Fibroblast of peridontal ligament (primary cell): ENCODE measurements around the gene ST6GALNAC1.
"Not testable (repeated sequence)": the region's sequence is repeated elsewhere in the genome, so short reads cannot be mapped to it uniquely, and the experiment has no call there.

Source experiments
- DNase-seq: peaks from one replicate; pipeline ENCODE4 v3.0.0-alpha.2; 2010; ENCODE audit errors: extremely low read depth

ST6GALNAC1 gene

DNA sequence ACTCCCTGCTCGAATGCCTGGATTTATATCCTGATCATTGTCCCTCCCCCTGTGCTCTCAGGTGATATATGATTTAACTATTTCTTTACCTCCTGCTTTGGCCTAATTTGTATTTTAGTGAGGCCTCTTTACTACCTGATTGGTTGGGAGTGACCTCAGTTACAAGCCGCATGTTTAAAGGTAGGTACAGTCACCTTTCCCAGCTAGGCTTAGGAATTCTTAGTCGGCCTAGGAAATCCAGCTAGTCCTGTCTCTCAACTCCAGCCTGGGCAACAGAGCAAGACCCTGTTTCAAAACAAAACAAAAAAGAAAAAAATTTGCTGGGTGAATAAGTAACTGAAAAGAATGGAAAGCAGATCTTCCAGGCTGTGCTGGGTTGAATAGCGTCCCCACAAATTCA, 31.1 kb downstream of the ST6GALNAC1 start:
- no peak for DNase-seq

- no peak for DNase-seq
These were observed 31.8 kb downstream of the ST6GALNAC1 start for GRCh38 chr17:76611758-76612157.

DNA sequence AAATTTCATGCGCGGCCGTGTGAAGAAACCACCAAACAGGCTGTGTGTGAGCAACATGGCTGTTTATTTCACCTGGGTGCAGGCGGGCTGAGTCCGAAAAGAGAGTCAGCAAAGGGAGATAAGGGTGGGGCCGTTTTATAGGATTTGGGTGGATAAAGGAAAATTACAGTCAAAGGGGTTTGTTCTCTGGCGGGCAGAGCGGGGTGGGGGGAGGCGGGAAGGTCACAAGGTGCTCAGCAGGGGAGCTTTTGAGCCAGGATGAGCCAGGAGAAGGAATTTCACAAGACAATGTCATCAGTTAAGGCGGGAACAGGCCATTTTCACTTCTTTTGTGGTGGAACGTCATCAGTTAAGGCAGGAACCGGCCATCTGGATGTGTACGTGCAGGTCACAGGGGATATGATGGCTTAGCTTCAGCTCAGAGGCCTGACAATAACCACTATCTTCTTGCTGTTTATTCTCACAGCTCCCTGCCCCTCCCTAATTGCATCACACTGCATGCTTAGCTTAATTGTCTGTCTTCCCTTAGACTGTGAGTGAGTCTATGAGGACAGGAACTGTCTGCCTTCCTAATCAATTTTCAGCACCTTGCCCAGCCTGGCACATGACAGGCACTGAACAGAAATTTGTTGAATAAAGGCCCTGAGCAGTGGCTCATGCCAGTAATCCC, 32.3 kb downstream of the ST6GALNAC1 start:
- not testable (repeated sequence) for DNase-seq

DNA sequence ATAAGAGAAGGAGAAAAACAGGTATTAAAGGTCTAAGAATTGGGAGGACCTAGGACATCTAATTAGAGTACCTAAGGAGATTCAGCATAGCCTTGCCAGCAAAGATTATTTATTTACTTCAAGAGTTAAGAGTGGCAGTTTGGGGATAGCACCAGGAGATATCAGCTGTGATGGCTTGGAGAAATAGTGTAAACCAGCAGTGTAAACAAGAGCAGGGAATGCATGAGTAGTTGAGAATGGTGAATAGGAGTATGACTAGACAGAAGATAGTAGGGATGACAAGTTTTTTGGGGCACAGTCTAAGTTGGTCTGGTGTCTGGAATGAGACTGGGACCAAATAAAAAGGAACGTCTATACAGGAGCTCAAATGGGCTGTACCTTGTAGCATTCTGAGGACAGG, 36.9 kb downstream of the ST6GALNAC1 start:
- not testable (repeated sequence) for DNase-seq

GRCh38 chr17:76601065-76601464, 42.5 kb downstream of the ST6GALNAC1 start:
- DNase-seq = no peak

DNA sequence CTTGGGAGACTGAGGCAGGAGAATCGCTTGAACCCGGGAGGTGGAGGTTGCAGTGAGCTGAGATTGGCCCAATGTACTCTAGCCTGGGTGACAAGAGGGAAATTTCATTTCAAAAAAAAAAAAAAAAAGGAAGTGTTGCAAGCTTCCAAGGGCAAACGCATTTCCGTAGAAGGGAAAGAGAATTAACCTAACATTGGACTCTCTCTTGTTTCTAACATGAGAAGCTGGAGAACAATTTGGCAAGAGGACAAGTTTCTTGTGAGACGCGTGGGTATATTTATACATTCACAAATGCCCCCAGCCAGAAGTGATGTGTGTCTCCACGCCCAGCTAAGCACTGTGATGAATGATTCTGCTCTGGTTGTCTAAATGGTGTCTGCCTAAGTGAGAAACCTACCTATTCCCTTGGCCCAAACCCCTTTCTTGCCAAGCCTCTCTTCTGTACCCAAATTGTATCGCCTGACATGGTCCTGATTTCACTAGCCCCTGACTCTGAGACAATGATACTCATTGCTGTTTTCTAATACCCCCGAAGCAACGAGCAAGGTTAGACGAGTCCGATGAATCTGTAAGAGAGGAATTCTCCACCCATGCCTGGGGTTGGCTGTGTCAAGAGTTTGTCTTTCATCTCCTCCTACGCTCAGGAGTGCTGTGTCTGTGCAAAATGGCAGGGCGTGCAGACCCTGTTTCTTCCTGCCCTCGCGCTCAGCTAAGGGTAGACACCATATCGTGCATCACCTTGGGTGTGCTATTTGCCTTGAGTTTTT, 43.7 kb downstream of the ST6GALNAC1 start:
- no peak for DNase-seq

GRCh38 chr17:76598004-76598439, 45.5 kb downstream of the ST6GALNAC1 start:
- no peak for DNase-seq

GRCh38 chr17:76597156-76598003, 46.2 kb downstream of the ST6GALNAC1 start:
- DNase-seq = no peak

DNA sequence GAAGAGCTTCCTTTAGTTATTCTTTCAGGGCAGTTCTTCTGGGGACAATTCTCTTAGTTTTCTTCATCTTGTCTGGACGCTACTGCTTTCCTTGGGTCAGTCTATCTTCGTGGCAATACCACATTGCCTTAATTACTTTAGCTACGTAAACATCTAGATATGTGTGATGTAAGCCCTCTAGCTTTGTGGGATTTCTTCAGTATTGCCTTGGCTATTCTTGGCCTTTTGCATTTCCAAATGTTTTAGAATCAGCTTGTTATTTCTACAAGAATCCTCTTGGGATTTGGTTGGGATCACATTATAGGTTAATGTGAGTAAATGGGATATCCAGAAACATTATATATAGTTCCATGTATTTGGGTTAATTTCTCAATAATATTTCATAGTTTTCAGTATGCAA, 48.9 kb downstream of the ST6GALNAC1 start:
- DNase-seq = peak; percentile 93

DNA sequence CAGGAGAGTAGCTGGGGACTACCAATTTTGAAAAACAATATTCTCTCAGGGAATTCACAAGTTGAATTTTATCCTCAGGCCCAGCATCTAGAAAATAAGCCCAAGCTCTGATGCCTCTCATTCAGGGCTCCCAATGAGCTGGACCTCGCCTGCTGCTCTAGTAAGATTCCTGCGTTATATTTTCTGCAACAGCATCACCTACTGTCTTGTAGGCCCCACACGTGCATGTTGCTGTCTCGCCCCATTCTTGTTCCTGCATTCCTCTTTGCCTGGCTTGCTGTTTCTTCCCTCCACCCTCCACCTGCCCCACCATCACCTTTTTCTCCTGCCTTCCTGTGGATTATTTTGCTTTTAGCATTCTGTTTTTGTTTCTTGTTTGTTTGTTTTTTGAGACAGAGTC, 49.6 kb downstream of the ST6GALNAC1 start:
- DNase-seq = no peak

DNA sequence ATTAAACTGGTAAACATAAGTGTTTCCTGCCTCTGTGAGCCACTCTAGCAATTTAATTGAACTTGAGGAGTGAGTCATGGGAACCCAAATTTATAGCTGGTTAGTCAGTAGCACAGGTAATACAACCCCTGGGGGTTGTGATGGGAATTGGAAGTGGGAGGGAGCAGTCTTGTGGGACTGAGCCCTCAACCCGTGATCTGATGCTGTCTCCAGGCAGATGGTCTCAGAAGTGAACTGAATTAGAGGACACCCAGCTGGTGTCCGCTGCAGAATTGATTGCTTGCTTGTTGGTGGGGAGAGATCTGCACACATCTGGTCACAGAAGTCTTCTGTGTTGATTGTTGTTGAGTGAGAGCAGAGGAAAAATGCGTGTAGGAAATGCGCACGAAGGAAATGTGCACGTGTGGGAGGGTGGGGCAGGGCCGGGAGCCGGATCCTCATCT, 50.2 kb downstream of the ST6GALNAC1 start:
- DNase-seq = no peak

DNA sequence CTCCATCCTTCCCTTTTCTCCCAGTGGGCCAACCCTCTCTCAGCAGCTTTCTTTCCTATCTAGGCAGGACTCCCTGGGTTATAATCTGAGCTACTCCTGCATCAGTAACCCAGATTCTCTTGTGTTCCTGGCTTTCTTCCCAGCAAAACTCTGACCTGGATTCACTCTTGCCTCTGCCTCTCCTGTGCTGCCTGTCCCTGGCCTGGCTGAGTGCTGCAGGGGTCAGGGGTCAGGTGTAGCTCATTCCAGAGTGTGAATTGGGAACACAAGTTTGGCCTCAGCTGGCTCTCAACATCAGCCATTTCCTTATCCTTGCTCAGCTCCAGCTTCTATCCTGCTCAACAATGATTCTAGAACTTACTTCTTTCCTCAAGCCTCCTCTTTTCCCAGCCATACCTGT, 55.4 kb downstream of the ST6GALNAC1 start:
- no peak for DNase-seq

DNA sequence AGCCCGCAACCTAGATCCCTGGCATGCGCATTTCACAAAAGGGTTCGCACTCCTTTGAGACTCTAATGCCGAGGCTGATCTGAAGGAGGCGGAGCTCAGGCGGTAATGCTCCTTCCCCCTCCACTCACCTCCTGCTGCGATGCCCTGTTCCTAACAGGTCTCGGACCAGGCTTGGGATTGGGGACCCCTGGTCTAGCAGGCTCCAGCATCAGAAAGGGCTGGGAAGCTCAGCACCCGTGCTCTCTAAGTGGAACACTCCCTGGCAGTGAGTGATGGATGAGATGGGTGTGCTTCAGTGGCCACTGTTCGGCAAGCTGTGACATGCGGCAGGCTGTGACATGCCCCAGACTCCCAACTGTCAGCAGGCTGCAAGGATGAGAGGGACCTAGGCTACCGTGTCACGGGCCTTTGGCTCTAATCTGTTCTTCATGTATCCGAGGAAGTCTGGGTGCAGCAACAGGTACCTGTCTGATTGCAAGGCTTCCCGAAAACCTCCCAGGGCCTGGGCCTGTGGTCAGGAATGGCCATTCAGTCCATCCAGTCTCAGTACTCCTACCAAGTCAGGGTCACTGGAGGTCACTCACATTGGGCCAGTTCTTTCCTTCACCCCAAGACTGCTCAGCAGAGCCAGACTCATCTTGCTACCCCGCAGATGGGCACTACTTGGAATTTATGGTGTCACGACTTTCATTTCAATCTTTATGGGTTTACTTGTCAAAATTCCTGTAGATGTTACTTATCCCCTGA, 56.6 kb downstream of the ST6GALNAC1 start:
- DNase-seq = no peak

DNA sequence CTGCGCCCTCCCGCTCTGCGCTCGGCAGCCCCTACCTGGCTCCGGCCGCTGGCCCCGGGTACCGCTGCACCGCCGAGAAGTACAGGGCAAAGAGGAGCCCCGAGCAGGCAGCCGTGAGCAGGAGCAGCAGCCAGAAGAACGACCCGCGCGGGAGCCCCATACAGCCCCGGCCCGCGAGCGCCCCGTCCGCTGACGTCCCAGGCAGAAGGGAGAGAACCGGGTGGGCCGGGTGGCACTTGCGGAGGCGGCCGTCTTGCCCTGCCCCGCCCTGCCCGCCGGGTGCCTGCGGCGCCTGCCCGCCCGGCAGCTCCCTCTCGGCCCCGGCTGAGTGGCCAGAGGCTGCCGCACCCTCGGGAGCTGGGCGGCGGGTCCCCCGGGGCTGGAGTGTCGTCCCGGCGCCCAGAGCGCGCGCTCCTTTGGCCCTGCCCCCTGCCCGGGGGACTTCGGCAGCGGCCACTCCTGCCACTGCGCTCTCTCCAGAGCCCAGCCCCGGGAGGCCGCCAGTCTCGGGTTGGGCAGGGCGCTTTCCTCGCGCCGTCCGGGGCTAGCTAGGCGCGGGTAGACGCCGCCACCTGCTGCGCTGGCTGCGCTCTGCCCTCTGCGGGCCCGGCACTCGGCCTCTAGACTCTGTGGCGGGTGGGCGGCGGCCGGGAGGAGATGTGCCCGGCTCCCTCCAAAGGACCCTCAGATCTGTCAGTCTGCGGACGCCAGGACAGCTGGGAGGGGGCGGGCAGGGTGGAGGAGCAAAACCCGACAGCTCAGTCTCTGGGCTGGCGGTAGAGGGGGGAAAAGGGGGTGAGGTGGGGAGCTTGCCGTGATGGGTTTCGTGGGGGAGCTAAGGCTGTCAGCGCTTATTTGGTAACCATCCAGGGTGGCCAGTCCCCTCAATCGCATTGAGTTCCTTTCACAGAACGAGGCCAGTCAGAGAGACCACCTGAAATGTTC, 57.6 kb downstream of the ST6GALNAC1 start, which contains the start of gene ST6GALNAC2:
Gene ST6GALNAC2 (minus strand): TSS at position 212 of the 945 bp plus-strand sequence. CDS start 52 bp downstream, at position 160.
- no peak for DNase-seq

DNA sequence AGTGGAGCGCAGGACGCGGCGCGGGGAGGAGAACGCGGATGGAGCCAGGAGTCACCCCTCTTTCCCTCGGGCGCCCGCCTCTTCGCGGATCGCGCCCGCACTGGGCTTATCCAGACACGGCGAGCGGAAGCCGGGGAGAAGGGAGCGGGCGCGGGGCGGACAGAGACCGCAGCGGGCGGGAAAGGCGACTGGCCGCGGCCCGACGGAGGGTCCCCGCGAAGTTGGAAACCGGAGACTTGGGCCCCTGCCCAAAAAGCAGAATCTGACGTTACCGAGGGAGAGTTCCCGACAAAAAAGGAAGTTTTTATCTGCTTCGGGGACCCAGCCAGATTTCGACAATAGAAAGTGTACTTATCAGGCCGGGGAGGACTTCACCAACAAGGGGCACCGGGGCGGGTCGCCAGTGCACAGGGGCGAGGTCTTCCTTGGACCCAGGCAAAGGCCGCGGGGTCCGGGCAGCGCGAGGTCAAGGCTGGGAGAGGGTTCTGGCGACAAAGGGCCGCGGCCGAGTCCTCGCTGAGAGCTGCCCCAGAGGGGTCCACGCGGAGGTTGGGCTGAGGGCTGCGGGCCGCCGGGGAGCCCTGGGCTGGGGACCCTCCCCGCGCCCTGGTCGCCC, 58.4 kb downstream of the ST6GALNAC1 start:
- no peak for DNase-seq

- DNase-seq = no peak
These were observed 59.0 kb downstream of the ST6GALNAC1 start for GRCh38 chr17:76584427-76585032.

DNA sequence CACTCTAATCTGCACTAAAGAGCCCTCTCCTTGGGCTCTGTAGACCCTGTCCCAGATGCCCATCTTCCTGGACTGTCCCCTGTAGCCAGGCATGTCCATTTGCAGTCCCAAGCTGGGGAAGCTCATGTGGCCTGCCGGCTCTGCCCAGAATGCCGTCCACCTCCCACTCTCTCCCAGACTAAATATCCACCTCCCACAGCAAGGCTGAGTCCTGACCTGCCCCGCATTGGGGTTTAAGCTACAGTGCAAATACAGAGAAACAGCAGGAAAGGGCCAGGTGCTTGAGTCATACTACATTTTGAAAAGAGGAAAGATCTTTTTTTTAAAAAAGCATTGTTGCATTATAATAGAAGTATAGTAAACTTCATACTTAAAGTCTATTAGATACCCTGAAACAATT, 60.9 kb downstream of the ST6GALNAC1 start:
- DNase-seq = no peak

DNA sequence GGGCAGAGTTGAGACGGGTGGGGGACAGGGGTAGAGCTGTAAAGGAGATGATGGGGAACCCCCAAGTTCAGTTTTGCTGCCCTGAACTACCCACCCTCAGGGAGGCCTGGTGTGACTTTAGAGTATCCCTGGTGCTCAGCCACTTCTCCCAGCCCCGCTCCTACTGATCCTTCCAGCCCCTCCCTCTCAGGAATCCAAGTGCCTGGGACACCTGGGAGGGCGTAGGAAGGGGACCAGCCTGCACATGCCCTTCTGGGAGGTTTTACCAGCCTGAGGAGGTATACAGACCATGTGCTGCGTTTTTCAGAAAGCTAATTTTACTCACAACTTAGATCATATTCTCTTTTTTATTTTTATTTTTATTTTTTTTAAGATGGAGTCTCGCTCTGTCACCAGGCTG, 62.0 kb downstream of the ST6GALNAC1 start:
- DNase-seq = no peak

GRCh38 chr17:76579281-76579680, 64.3 kb downstream of the ST6GALNAC1 start:
- DNase-seq = no peak
